ENCODE results near the gene NUDT14. TPM values are rescaled to one million over a fixed set of nuclear protein-coding genes. Genes with fewer than 3 reads are reported as not detected.

NUDT14 gene
- total and polyA plus RNA-seq, 2 experiments from 2014 or later: 14.8 to 38.4 TPM

DNA sequence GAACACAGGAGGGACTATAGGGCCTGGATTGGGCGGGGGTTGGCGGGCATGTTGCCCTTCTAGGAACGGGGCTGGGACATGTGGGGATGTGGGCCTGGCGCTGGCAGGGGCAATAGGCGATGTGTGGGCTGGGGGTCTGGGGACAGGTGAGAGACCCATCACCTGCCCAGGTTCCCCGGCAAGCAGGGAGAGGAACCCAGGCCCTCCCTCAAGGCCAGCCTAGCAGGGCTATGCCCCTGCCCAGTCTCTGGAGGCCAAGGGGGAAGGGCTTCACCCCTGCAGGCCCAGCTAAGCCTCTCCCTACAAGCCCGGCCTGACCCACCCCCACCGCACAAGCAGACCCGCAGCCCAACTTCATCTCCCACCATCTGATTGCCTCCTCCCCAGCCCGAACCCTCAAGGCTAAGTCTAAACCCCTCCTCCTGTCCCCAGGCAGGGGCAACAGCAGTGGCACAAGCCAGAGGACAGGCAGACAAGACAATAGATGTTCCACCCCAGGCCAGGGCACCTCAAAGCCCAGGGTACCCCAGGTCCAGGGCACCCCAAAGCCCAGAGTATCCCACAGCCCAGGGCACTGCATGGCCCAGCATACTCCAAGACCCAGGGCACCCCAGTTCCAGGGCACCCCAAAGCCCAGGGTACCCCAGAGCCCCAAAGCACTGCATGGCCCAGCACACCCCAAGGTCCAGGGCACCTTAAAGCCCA is 19.0 kb downstream of the NUDT14 start (continued):
- TF ChIP-seq, protein P1, sequence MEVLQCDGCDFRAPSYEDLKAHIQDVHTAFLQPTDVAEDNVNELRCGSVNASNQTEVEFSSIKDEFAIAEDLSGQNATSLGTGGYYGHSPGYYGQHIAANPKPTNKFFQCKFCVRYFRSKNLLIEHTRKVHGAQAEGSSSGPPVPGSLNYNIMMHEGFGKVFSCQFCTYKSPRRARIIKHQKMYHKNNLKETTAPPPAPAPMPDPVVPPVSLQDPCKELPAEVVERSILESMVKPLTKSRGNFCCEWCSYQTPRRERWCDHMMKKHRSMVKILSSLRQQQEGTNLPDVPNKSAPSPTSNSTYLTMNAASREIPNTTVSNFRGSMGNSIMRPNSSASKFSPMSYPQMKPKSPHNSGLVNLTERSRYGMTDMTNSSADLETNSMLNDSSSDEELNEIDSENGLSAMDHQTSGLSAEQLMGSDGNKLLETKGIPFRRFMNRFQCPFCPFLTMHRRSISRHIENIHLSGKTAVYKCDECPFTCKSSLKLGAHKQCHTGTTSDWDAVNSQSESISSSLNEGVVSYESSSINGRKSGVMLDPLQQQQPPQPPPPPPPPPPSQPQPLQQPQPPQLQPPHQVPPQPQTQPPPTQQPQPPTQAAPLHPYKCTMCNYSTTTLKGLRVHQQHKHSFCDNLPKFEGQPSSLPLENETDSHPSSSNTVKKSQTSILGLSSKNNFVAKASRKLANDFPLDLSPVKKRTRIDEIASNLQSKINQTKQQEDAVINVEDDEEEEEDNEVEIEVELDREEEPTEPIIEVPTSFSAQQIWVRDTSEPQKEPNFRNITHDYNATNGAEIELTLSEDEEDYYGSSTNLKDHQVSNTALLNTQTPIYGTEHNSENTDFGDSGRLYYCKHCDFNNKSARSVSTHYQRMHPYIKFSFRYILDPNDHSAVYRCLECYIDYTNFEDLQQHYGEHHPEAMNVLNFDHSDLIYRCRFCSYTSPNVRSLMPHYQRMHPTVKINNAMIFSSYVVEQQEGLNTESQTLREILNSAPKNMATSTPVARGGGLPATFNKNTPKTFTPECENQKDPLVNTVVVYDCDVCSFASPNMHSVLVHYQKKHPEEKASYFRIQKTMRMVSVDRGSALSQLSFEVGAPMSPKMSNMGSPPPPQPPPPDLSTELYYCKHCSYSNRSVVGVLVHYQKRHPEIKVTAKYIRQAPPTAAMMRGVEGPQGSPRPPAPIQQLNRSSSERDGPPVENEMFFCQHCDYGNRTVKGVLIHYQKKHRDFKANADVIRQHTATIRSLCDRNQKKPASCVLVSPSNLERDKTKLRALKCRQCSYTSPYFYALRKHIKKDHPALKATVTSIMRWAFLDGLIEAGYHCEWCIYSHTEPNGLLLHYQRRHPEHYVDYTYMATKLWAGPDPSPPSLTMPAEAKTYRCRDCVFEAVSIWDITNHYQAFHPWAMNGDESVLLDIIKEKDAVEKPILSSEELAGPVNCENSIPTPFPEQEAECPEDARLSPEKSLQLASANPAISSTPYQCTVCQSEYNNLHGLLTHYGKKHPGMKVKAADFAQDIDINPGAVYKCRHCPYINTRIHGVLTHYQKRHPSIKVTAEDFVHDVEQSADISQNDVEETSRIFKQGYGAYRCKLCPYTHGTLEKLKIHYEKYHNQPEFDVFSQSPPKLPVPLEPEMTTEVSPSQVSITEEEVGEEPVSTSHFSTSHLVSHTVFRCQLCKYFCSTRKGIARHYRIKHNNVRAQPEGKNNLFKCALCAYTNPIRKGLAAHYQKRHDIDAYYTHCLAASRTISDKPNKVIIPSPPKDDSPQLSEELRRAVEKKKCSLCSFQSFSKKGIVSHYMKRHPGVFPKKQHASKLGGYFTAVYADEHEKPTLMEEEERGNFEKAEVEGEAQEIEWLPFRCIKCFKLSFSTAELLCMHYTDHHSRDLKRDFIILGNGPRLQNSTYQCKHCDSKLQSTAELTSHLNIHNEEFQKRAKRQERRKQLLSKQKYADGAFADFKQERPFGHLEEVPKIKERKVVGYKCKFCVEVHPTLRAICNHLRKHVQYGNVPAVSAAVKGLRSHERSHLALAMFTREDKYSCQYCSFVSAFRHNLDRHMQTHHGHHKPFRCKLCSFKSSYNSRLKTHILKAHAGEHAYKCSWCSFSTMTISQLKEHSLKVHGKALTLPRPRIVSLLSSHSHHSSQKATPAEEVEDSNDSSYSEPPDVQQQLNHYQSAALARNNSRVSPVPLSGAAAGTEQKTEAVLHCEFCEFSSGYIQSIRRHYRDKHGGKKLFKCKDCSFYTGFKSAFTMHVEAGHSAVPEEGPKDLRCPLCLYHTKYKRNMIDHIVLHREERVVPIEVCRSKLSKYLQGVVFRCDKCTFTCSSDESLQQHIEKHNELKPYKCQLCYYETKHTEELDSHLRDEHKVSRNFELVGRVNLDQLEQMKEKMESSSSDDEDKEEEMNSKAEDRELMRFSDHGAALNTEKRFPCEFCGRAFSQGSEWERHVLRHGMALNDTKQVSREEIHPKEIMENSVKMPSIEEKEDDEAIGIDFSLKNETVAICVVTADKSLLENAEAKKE (CRISPR knock-in tag; IDR thresholded peaks at IDR 0.05): no peak
- TF ChIP-seq JUNB (IDR thresholded peaks at IDR 0.05; ENCODE audit: unreplicated experiment) (no peak), ZNF331 (CRISPR knock-in tag; IDR thresholded peaks at IDR 0.05; ENCODE audit: low read depth) (no peak), EZH2phosphoT487 (IDR thresholded peaks at IDR 0.05; ENCODE audit: unreplicated experiment) (no peak), STAT1 (IDR thresholded peaks at IDR 0.05; ENCODE audit: unreplicated experiment) (no peak), ZNF114 (CRISPR knock-in tag; IDR thresholded peaks at IDR 0.05) (no peak), CREB1 (CRISPR knock-in tag; IDR thresholded peaks at IDR 0.05; ENCODE audit: low read depth) (no peak), NANOG (IDR thresholded peaks at IDR 0.05; ENCODE audit: borderline replicate concordance) (no peak)
- TF ChIP-seq, protein P2, sequence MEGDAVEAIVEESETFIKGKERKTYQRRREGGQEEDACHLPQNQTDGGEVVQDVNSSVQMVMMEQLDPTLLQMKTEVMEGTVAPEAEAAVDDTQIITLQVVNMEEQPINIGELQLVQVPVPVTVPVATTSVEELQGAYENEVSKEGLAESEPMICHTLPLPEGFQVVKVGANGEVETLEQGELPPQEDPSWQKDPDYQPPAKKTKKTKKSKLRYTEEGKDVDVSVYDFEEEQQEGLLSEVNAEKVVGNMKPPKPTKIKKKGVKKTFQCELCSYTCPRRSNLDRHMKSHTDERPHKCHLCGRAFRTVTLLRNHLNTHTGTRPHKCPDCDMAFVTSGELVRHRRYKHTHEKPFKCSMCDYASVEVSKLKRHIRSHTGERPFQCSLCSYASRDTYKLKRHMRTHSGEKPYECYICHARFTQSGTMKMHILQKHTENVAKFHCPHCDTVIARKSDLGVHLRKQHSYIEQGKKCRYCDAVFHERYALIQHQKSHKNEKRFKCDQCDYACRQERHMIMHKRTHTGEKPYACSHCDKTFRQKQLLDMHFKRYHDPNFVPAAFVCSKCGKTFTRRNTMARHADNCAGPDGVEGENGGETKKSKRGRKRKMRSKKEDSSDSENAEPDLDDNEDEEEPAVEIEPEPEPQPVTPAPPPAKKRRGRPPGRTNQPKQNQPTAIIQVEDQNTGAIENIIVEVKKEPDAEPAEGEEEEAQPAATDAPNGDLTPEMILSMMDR (conservative IDR thresholded peaks at IDR 0.05; ENCODE audit: low read depth in 2 of 2): no peak
